Measurements from ENCODE around the gene ALPK3.

- TF ChIP-seq TCF12 (IDR thresholded peaks at IDR 0.05; ENCODE audit: low read depth, low read length) (no peak), TARDBP (IDR thresholded peaks at IDR 0.05; ENCODE audit: borderline replicate concordance) (no peak), POLR2A (IDR thresholded peaks at IDR 0.05; ENCODE audit: low read depth, low read length) (no peak), ASH2L (IDR thresholded peaks at IDR 0.05; ENCODE audit: borderline replicate concordance, low read depth) (no peak), ZNF217 (IDR thresholded peaks at IDR 0.05) (no peak), EP300 (IDR thresholded peaks at IDR 0.05; ENCODE audit: borderline replicate concordance in 1 of 2, control insufficient read depth in 1 of 2, low read depth in 2 of 2, low read length in 2 of 2) (no peak), NFIC (IDR thresholded peaks at IDR 0.05; ENCODE audit: low read depth, low read length) (no peak)
- TF ChIP-seq, protein P1, sequence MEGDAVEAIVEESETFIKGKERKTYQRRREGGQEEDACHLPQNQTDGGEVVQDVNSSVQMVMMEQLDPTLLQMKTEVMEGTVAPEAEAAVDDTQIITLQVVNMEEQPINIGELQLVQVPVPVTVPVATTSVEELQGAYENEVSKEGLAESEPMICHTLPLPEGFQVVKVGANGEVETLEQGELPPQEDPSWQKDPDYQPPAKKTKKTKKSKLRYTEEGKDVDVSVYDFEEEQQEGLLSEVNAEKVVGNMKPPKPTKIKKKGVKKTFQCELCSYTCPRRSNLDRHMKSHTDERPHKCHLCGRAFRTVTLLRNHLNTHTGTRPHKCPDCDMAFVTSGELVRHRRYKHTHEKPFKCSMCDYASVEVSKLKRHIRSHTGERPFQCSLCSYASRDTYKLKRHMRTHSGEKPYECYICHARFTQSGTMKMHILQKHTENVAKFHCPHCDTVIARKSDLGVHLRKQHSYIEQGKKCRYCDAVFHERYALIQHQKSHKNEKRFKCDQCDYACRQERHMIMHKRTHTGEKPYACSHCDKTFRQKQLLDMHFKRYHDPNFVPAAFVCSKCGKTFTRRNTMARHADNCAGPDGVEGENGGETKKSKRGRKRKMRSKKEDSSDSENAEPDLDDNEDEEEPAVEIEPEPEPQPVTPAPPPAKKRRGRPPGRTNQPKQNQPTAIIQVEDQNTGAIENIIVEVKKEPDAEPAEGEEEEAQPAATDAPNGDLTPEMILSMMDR (IDR thresholded peaks at IDR 0.05 in 2 of 3, conservative IDR thresholded peaks at IDR 0.05 in 1 of 3; ENCODE audit: control insufficient read depth in 2 of 3, extremely low read depth in 1 of 3, insufficient read depth in 1 of 3, low read depth in 3 of 3, low read length in 3 of 3): no peak
- TF ChIP-seq, protein P2, sequence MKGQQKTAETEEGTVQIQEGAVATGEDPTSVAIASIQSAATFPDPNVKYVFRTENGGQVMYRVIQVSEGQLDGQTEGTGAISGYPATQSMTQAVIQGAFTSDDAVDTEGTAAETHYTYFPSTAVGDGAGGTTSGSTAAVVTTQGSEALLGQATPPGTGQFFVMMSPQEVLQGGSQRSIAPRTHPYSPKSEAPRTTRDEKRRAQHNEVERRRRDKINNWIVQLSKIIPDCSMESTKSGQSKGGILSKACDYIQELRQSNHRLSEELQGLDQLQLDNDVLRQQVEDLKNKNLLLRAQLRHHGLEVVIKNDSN (IDR thresholded peaks at IDR 0.05; ENCODE audit: borderline replicate concordance, extremely low read length, insufficient read depth, low read depth, low read length): no peak
Measured at GRCh38 chr15:84859651-84860050, 42.5 kb downstream of the ALPK3 start.

All from GM12878 (cell line).